ENCODE data around the gene UIMC1.

Gene UIMC1

GRCh38 chr5:176901260-176902101, 105.1 kb downstream of the UIMC1 start:
- Histone ChIP-seq H3K4me1 (ENCODE audit: insufficient read depth, low read length) (no peaks in the 10 kb centered on the region), H3K4me3 (ENCODE audit: low read length) (no peak overlapping the region), H3K9ac (ENCODE audit: low read depth, low read length) (no peak overlapping the region), H3K27me3 (ENCODE audit: insufficient read depth, low read length) (no peaks in the 10 kb centered on the region), H3K9me3 (ENCODE audit: insufficient read depth, low read depth, low read length) (no peaks in the 10 kb centered on the region), H3K27ac (ENCODE audit: low read length) (no peak overlapping the region), H3K36me3 (ENCODE audit: insufficient read depth, low read depth, low read length) (peaks cover 49% of the 10 kb centered on the region)

- Histone ChIP-seq H3K4me3 (ENCODE audit: low read length) (no peak overlapping the region), H3K9me3 (ENCODE audit: insufficient read depth, low read depth, low read length) (no peaks in the 10 kb centered on the region), H3K4me1 (ENCODE audit: insufficient read depth, low read length) (no peaks in the 10 kb centered on the region), H3K27ac (ENCODE audit: low read length) (no peak overlapping the region), H3K27me3 (ENCODE audit: insufficient read depth, low read length) (no peaks in the 10 kb centered on the region), H3K9ac (ENCODE audit: low read depth, low read length) (no peak overlapping the region), H3K36me3 (ENCODE audit: insufficient read depth, low read depth, low read length) (peaks cover 42% of the 10 kb centered on the region)
These were observed 105.8 kb downstream of the UIMC1 start for GRCh38 chr5:176900780-176901204.

GRCh38 chr5:176899946-176900779, 106.4 kb downstream of the UIMC1 start:
- Histone ChIP-seq H3K27ac (ENCODE audit: low read length) (no peak overlapping the region), H3K4me3 (ENCODE audit: low read length) (no peak overlapping the region), H3K9me3 (ENCODE audit: insufficient read depth, low read depth, low read length) (no peaks in the 10 kb centered on the region), H3K9ac (ENCODE audit: low read depth, low read length) (no peak overlapping the region), H3K27me3 (ENCODE audit: insufficient read depth, low read length) (no peaks in the 10 kb centered on the region), H3K4me1 (ENCODE audit: insufficient read depth, low read length) (no peaks in the 10 kb centered on the region), H3K36me3 (ENCODE audit: insufficient read depth, low read depth, low read length) (peaks cover 36% of the 10 kb centered on the region)

DNA sequence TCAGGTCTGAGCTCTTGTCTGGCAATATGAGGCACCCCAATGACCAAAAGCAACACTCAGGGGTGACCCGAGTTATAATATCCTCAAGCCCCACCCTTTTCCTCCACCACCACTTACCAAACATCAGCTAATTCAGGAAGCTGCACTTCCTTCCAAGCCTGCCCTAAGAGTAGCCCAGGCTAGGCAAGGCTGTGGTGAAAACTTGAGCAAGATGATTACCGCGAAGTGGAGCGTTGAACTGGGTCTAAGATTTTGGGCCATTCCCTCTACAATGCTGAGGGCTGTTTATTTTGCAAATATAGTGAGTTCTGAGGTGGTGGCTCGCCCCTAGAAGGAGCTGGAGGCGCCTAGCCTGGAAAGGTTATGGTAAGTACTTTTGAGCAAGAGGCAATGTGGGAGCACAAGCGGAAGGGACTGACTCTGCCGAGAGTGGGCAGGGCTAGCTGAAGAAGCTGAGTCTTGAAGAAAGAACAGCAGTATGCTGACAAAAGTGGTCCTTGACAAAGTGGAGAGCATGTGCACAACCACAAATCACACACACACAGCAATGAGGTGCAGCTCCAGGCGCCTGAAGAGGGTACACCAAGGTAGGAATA, 107.2 kb downstream of the UIMC1 start, which contains the start of gene HK3:
HK3 (minus strand) TSS at position 51 of the 596 bp plus-strand sequence. CDS start 3,187 bp downstream, outside the sequence.
- Histone ChIP-seq H3K9me3 (ENCODE audit: insufficient read depth, low read depth, low read length) (no peaks in the 10 kb centered on the region), H3K36me3 (ENCODE audit: insufficient read depth, low read depth, low read length) (peaks cover 28% of the 10 kb centered on the region), H3K27ac (ENCODE audit: low read length) (no peak within 1 kb of the TSS), H3K9ac (ENCODE audit: low read depth, low read length) (no peak within 1 kb of the TSS), H3K27me3 (ENCODE audit: insufficient read depth, low read length) (no peaks in the 10 kb centered on the region), H3K4me3 (ENCODE audit: low read length) (no peak within 1 kb of the TSS), H3K4me1 (ENCODE audit: insufficient read depth, low read length) (no peaks in the 10 kb centered on the region)

GRCh38 chr5:176897263-176897662, 109.3 kb downstream of the UIMC1 start:
- Histone ChIP-seq H3K9ac (ENCODE audit: low read depth, low read length) (no peak overlapping the region), H3K27me3 (ENCODE audit: insufficient read depth, low read length) (no peaks in the 10 kb centered on the region), H3K4me3 (ENCODE audit: low read length) (no peak overlapping the region), H3K27ac (ENCODE audit: low read length) (no peak overlapping the region), H3K36me3 (ENCODE audit: insufficient read depth, low read depth, low read length) (peaks cover 6% of the 10 kb centered on the region; the same call in 1 of the 2 replicates), H3K9me3 (ENCODE audit: insufficient read depth, low read depth, low read length) (no peaks in the 10 kb centered on the region), H3K4me1 (ENCODE audit: insufficient read depth, low read length) (no peaks in the 10 kb centered on the region)

DNA sequence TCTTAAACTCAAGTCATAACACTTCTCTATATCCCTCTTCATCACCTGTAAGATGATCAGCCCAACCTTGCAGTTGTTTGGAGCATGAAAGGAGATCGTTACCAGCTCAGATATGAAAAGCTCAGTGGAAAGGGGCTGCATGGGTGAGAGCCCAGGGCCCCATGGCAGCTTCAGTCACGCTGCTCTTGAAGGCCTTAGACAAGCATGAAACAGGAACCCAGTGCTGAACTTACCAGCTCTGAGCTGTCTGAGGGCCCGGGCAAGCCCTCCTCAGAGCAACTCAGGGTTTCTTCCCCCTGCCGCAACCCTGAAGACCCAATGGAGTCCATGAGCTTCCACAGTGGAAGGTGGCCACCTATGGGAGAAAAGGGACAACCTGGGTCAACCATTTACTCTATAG, 110.7 kb downstream of the UIMC1 start:
- H3K9me3 ChIP-seq (ENCODE audit: insufficient read depth, low read depth, low read length), result no peaks in the 10 kb centered on the region
- no peaks in the 10 kb centered on the region for H3K4me1 ChIP-seq (ENCODE audit: insufficient read depth, low read length)
- H3K27ac ChIP-seq (ENCODE audit: low read length), result no peak overlapping the region
- H3K36me3 ChIP-seq (ENCODE audit: insufficient read depth, low read depth, low read length), result no peaks in the 10 kb centered on the region
- H3K27me3 ChIP-seq (ENCODE audit: insufficient read depth, low read length), result no peaks in the 10 kb centered on the region
- no peak overlapping the region for H3K9ac ChIP-seq (ENCODE audit: low read depth, low read length)
- no peak overlapping the region for H3K4me3 ChIP-seq (ENCODE audit: low read length)

- Histone ChIP-seq H3K9ac (ENCODE audit: low read depth, low read length) (no peak overlapping the region), H3K4me3 (ENCODE audit: low read length) (no peak overlapping the region), H3K27ac (ENCODE audit: low read length) (no peak overlapping the region), H3K9me3 (ENCODE audit: insufficient read depth, low read depth, low read length) (no peaks in the 10 kb centered on the region), H3K4me1 (ENCODE audit: insufficient read depth, low read length) (no peaks in the 10 kb centered on the region), H3K36me3 (ENCODE audit: insufficient read depth, low read depth, low read length) (no peaks in the 10 kb centered on the region), H3K27me3 (ENCODE audit: insufficient read depth, low read length) (no peaks in the 10 kb centered on the region)
These were observed 112.3 kb downstream of the UIMC1 start for GRCh38 chr5:176894298-176894697.

DNA sequence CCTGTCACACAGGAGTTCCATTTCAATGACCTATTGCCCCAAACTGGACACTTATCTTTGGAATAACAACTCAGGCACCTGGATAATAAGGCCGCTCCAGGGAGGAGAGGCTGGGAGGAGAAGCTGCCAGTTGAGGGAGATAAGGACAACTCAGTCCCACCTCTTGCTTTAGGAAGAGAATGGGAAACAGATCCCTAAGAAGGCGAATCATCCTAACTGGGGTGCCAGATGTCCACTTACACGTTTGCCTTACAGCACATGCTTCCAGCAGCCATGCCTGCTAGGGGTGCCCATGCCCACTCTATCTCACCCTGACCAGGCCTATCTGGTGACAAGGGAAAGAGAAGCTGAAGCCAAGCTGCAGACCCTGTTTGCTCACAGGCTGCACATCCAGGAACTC, 113.9 kb downstream of the UIMC1 start:
- no peak overlapping the region for H3K9ac ChIP-seq (ENCODE audit: low read depth, low read length)
- no peaks in the 10 kb centered on the region for H3K36me3 ChIP-seq (ENCODE audit: insufficient read depth, low read depth, low read length)
- no peaks in the 10 kb centered on the region for H3K27me3 ChIP-seq (ENCODE audit: insufficient read depth, low read length)
- H3K9me3 ChIP-seq (ENCODE audit: insufficient read depth, low read depth, low read length), result no peaks in the 10 kb centered on the region
- H3K4me3 ChIP-seq (ENCODE audit: low read length), result no peak overlapping the region
- no peak overlapping the region for H3K27ac ChIP-seq (ENCODE audit: low read length)
- H3K4me1 ChIP-seq (ENCODE audit: insufficient read depth, low read length), result no peaks in the 10 kb centered on the region

GRCh38 chr5:176891331-176891958, 115.1 kb downstream of the UIMC1 start:
- Histone ChIP-seq H3K27ac (ENCODE audit: low read length) (no peak overlapping the region), H3K9ac (ENCODE audit: low read depth, low read length) (no peak overlapping the region), H3K4me1 (ENCODE audit: insufficient read depth, low read length) (no peaks in the 10 kb centered on the region), H3K36me3 (ENCODE audit: insufficient read depth, low read depth, low read length) (no peaks in the 10 kb centered on the region), H3K27me3 (ENCODE audit: insufficient read depth, low read length) (no peaks in the 10 kb centered on the region), H3K9me3 (ENCODE audit: insufficient read depth, low read depth, low read length) (no peaks in the 10 kb centered on the region), H3K4me3 (ENCODE audit: low read length) (no peak overlapping the region)

- Histone ChIP-seq H3K27me3 (ENCODE audit: insufficient read depth, low read length) (no peaks in the 10 kb centered on the region), H3K36me3 (ENCODE audit: insufficient read depth, low read depth, low read length) (no peaks in the 10 kb centered on the region), H3K4me1 (ENCODE audit: insufficient read depth, low read length) (no peaks in the 10 kb centered on the region)
These were observed 115.9 kb downstream of the UIMC1 start for GRCh38 chr5:176890455-176891330.

More at GRCh38 chr5:176890455-176891330, 115.9 kb downstream of the UIMC1 start:
- Histone ChIP-seq H3K27ac (ENCODE audit: low read length) (no peak overlapping the region), H3K9me3 (ENCODE audit: insufficient read depth, low read depth, low read length) (no peaks in the 10 kb centered on the region), H3K4me3 (ENCODE audit: low read length) (no peak overlapping the region), H3K9ac (ENCODE audit: low read depth, low read length) (no peak overlapping the region)
